Natural killer cell (primary cell): ENCODE results near the gene MCEE. TPM values are rescaled to one million over a fixed set of nuclear protein-coding genes. Genes with fewer than 3 reads are reported as not detected.

Experiments
- ATAC-seq, 3 donors: fragments of 150-1000 bp in 2 of 3; fragments of 200-7000 bp in 1 of 3; cut with Tn5 transposase; 1 replicate in 1 of 3; 2 replicates in 2 of 3; pipeline ENCODE4 v1.10.0; 2021; ENCODE audit warnings: mild to moderate bottlenecking in 2 of 3, moderate library complexity in 2 of 3
- DNase-seq, 2 donors: peaks; one replicate each; pipeline versions ENCODE4 v3.0.0 to v3.0.0-alpha.2; 2013 to 2021; ENCODE audit warnings: mixed read lengths in 1 of 2
- H3K27ac ChIP-seq: one replicate; pipeline ENCODE4 v1.5.1; 2013; ENCODE audit warnings: mild to moderate bottlenecking, low read length
- H3K27me3 ChIP-seq: one replicate; pipeline ENCODE4 v1.6.1; 2013; ENCODE audit warnings: low read length; ENCODE audit not compliant: control insufficient read depth, insufficient read depth
- H3K36me3 ChIP-seq: one replicate; pipeline ENCODE4 v1.6.1; 2013; ENCODE audit warnings: low read length; ENCODE audit not compliant: control insufficient read depth, insufficient read depth
- H3K4me1 ChIP-seq: one replicate; pipeline ENCODE4 v1.6.1; 2013; ENCODE audit warnings: low read length; ENCODE audit not compliant: control insufficient read depth, insufficient read depth
- H3K4me3 ChIP-seq: one replicate; pipeline ENCODE4 v1.5.1; 2013; ENCODE audit warnings: low read length
- H3K9me3 ChIP-seq: one replicate; pipeline ENCODE4 v1.6.1; 2013; ENCODE audit warnings: low read length; ENCODE audit not compliant: control insufficient read depth, insufficient read depth
- H3K27ac Mint-ChIP-seq, 2 donors: one replicate each; pipeline ENCODE4 v1.8.0; 2022; ENCODE audit warnings: mild to moderate bottlenecking in 2 of 2, mixed read lengths in 2 of 2, moderate library complexity in 1 of 2
- H3K27me3 Mint-ChIP-seq, 2 donors: one replicate each; pipeline ENCODE4 v1.8.0; 2022; ENCODE audit warnings: low read depth in 2 of 2, mixed read lengths in 2 of 2
- H3K36me3 Mint-ChIP-seq: one replicate; pipeline ENCODE4 v1.8.0; 2022; ENCODE audit warnings: mixed read lengths
- H3K4me1 Mint-ChIP-seq, 2 donors: one replicate each; pipeline ENCODE4 v1.8.0; 2022; ENCODE audit warnings: mixed read lengths in 2 of 2
- H3K4me3 Mint-ChIP-seq: one replicate; pipeline ENCODE4 v1.8.0; 2022; ENCODE audit warnings: mild to moderate bottlenecking, moderate library complexity, mixed read lengths
- H3K9me3 Mint-ChIP-seq, 2 donors: one replicate each; pipeline ENCODE4 v1.8.0; 2022; ENCODE audit warnings: mixed read lengths in 2 of 2
- CTCF ChIP-seq: fragments of 200-600 bp; IDR thresholded peaks from one replicate; pipeline ENCODE4 v1.8.0; 2022; ENCODE audit warnings: antibody characterized with exemption
- WGBS: methylation state at CpG from one replicate; pipeline ENCODE4 v1.1.7; 2013; ENCODE audit warnings: missing lambda C conversion rate; ENCODE audit not compliant: insufficient coverage; 5-methylcytosine and 5-hydroxymethylcytosine counted together
- intact Hi-C: fragments of 100-400 bp; cut with micrococcal nuclease; formaldehyde crosslinking; loops from one replicate; pipeline ENCODE4 v1.14.2; 2022
- total RNA-seq, 4 donors: library from RNA; stranded (reverse); fragments of 120-200 nt in 1 of 4; gene quantifications; one replicate each; pipeline versions ENCODE4 v1.2.3 to v1.2.4, GENCODE V29; 2013 to 2022

MCEE gene
- total RNA-seq, 3 donors from 2014 or later (not counting 1 experiment from before 2014, with no cell fraction given) = 8.4 to 10.4 (median 8.7) TPM

- no peaks in the 10 kb centered on the region for H3K27me3 Mint-ChIP-seq
- H3K9me3 Mint-ChIP-seq = no peaks in the 10 kb centered on the region
- peaks cover 48 to 50% of the 10 kb centered on the region in 2 donors for H3K4me1 Mint-ChIP-seq
- peaks cover 4% of the 10 kb centered on the region for H3K36me3 Mint-ChIP-seq
- DNase-seq (no peak), ATAC-seq (no peak)
- H3K4me3 Mint-ChIP-seq = no peak overlapping the region
- no peaks in the 10 kb centered on the region for H3K27me3 ChIP-seq
- H3K9me3 ChIP-seq = no peaks in the 10 kb centered on the region
- no peak overlapping the region for H3K27ac ChIP-seq
- peaks cover 43% of the 10 kb centered on the region for H3K36me3 ChIP-seq
- no peak overlapping the region for H3K4me3 ChIP-seq
- WGBS = 90% methylated on average over 8 of the region's 8 CpGs
- peak overlapping the region in 1 of 2 donors; percentile 23 for H3K27ac Mint-ChIP-seq
- intact Hi-C loops = no loop called here
- H3K4me1 ChIP-seq = peaks cover 48% of the 10 kb centered on the region
- no peak for TF ChIP-seq CTCF
Observed at GRCh38 chr2:71073475-71073874, 56.6 kb downstream of the MCEE start.

GRCh38 chr2:71072492-71072891 is 57.5 kb downstream of the MCEE start:
- no peak overlapping the region for H3K4me3 Mint-ChIP-seq
- intact Hi-C loops = no loop called here
- H3K27me3 ChIP-seq = no peaks in the 10 kb centered on the region
- H3K4me1 ChIP-seq = peaks cover 53% of the 10 kb centered on the region
- H3K36me3 Mint-ChIP-seq = no peaks in the 10 kb centered on the region
- no peak overlapping the region for H3K4me3 ChIP-seq
- peaks cover 57 to 60% of the 10 kb centered on the region in 2 donors for H3K4me1 Mint-ChIP-seq
- H3K27ac Mint-ChIP-seq = peak overlapping the region; percentile 98 to 99
- H3K9me3 Mint-ChIP-seq = no peaks in the 10 kb centered on the region
- peak overlapping the region; percentile 78 for H3K27ac ChIP-seq
- no peak for DNase-seq
- peaks cover 35% of the 10 kb centered on the region for H3K36me3 ChIP-seq
- no peaks in the 10 kb centered on the region for H3K27me3 Mint-ChIP-seq
- ATAC-seq = no peak
- no peaks in the 10 kb centered on the region for H3K9me3 ChIP-seq
- no peak for TF ChIP-seq CTCF
- 96% methylated on average over 4 of the region's 4 CpGs for WGBS

- peaks cover 30% of the 10 kb centered on the region for H3K36me3 ChIP-seq
- peak overlapping the region; percentile 98 to 99 for H3K27ac Mint-ChIP-seq
- H3K27ac ChIP-seq = peak overlapping the region; percentile 78
- no peaks in the 10 kb centered on the region for H3K27me3 ChIP-seq
- intact Hi-C loops = loop anchor here (2.0 kb wide), 1 partner anchor 59 kb away; the partner anchor contains the start of genes MCEE and MPHOSPH10
- no peak for TF ChIP-seq CTCF
- no peaks in the 10 kb centered on the region for H3K9me3 ChIP-seq
- no peaks in the 10 kb centered on the region for H3K9me3 Mint-ChIP-seq
- peaks cover 54% of the 10 kb centered on the region for H3K4me1 ChIP-seq
- peak; percentile 25 to 83 for DNase-seq
- H3K36me3 Mint-ChIP-seq = no peaks in the 10 kb centered on the region
- WGBS = 19% methylated on average over 14 of the region's 14 CpGs
- peak in 2 of 3 donors; percentile 6 to 33 for ATAC-seq
- H3K27me3 Mint-ChIP-seq = no peaks in the 10 kb centered on the region
- H3K4me3 Mint-ChIP-seq = peak overlapping the region; percentile 72
- no peak overlapping the region for H3K4me3 ChIP-seq
- peaks cover 64 to 65% of the 10 kb centered on the region in 2 donors for H3K4me1 Mint-ChIP-seq
Observed at GRCh38 chr2:71071681-71072398, 58.2 kb downstream of the MCEE start.
